Mucosa of descending colon (tissue), 3 donors: Measurements from ENCODE around the gene PTPRCAP. TPM values are rescaled to one million over a fixed set of nuclear protein-coding genes. Genes with fewer than 3 reads are reported as not detected.

Experiments used
- ATAC-seq: fragments of 200-7000 bp; cut with Tn5 transposase; one replicate; pipeline ENCODE4 v1.9.1; 2020; ENCODE audit warnings: mild to moderate bottlenecking, moderate library complexity
- DNase-seq, 3 donors: peaks; one replicate each; pipeline ENCODE4 v3.0.0-alpha.2; 2020
- H3K36me3 ChIP-seq: fragments of 200-600 bp; one replicate; pipeline ENCODE4 v1.8.0; 2021; ENCODE audit warnings: low read depth, mild to moderate bottlenecking
- H3K4me1 ChIP-seq: fragments of 200-600 bp; one replicate; pipeline ENCODE4 v1.8.0; 2021; ENCODE audit warnings: low read depth, mild to moderate bottlenecking
- H3K4me3 ChIP-seq: fragments of 200-600 bp; one replicate; pipeline ENCODE4 v1.8.0; 2021; ENCODE audit warnings: mild to moderate bottlenecking
- H3K9me3 ChIP-seq: fragments of 200-600 bp; one replicate; pipeline ENCODE4 v1.8.0; 2021; ENCODE audit warnings: mild to moderate bottlenecking
- CTCF ChIP-seq: fragments of 200-600 bp; IDR thresholded peaks from one replicate; pipeline ENCODE4 v1.8.0; 2022; ENCODE audit warnings: antibody characterized with exemption, mild to moderate bottlenecking
- intact Hi-C, 2 donors: fragments of 100-400 bp; cut with DNase I in 1 of 2; cut with micrococcal nuclease in 1 of 2; formaldehyde crosslinking; loops; one replicate each; pipeline versions ENCODE4 v1.11.0 to v1.11.1; 2022; cut with DNase I, micrococcal nuclease
- total RNA-seq, 3 donors: library from RNA; stranded (reverse); fragmentation: NEBNext Ultra II Directional in 2 of 3; extraction: Animal tissue kit (Norgen Biotek cat#: 25700) in 2 of 3; gene quantifications; one replicate each; pipeline versions ENCODE4 v1.2.1 to v1.2.4, GENCODE V29; 2021 to 2023
- donor health status: DM: no; HTN: no; CAD: no; lungs with moderate emphysema.
- donor health status: DM: no; HTN: no; CAD: no.
- donor health status: DM: no; HTN: yes; CAD: no.

Gene PTPRCAP
- total RNA-seq, 3 donors from 2014 or later = 7.2 to 13.6 (median 10.0) TPM

- no peak for TF ChIP-seq CTCF
- no peak for DNase-seq
- Histone ChIP-seq H3K36me3 (no peaks in the 10 kb centered on the region), H3K4me3 (no peak overlapping the region), H3K9me3 (no peaks in the 10 kb centered on the region), H3K4me1 (peaks cover 16% of the 10 kb centered on the region)
- intact Hi-C loops = no loop called here
- ATAC-seq = no peak
Observed at GRCh38 chr11:67387518-67387917, 50.0 kb downstream of the PTPRCAP start.

GRCh38 chr11:67387069-67387468 lies 50.4 kb downstream of the PTPRCAP start:
- TF ChIP-seq CTCF = no peak
- H3K4me3 ChIP-seq = no peak overlapping the region
- no peak for ATAC-seq
- DNase-seq = no peak
- peaks cover 17% of the 10 kb centered on the region for H3K4me1 ChIP-seq
- no peaks in the 10 kb centered on the region for H3K36me3 ChIP-seq
- intact Hi-C loops = no loop called here
- no peaks in the 10 kb centered on the region for H3K9me3 ChIP-seq

Other genes with a start within 250 kb of the PTPRCAP start
- 100 to 1,000 TPM in 2 of 3 donors, 10 to 100 TPM in 1; 86.8 to 114 (median 106) TPM for gene GRK2, start 171.2 kb downstream of the PTPRCAP start, total RNA-seq
- gene ANKRD13D, start 148.4 kb downstream of the PTPRCAP start, total RNA-seq = 10 to 100 TPM; 20.0 to 46.3 (median 26.7) TPM
- 10 to 100 TPM; 55.8 to 87.0 (median 57.6) TPM for gene SSH3, start 134.2 kb downstream of the PTPRCAP start, total RNA-seq
- gene POLD4, start 84.1 kb downstream of the PTPRCAP start, total RNA-seq = 100 to 1,000 TPM; 130 to 266 (median 201) TPM
- 1 to 10 TPM; 2.2 to 3.0 (median 2.7) TPM for gene CLCF1, start 64.1 kb downstream of the PTPRCAP start, total RNA-seq
- 10 to 100 TPM; 27.9 to 39.3 (median 29.1) TPM for gene RAD9A, start 45.7 kb downstream of the PTPRCAP start, total RNA-seq
- 100 to 1,000 TPM; 130 to 239 (median 209) TPM for gene PPP1CA, start 35.8 kb downstream of the PTPRCAP start, total RNA-seq
- 1 to 10 TPM; 5.0 to 8.4 (median 5.3) TPM for gene TBC1D10C, start 33.6 kb downstream of the PTPRCAP start, total RNA-seq
- gene CARNS1, start 22.0 kb downstream of the PTPRCAP start, total RNA-seq = under 1 TPM; 0.26 to 0.89 (median 0.70) TPM
- gene RPS6KB2, start 9.2 kb downstream of the PTPRCAP start, total RNA-seq = 10 to 100 TPM; 43.1 to 51.6 (median 45.4) TPM
- 100 to 1,000 TPM; 133 to 240 (median 184) TPM for gene CORO1B, start 5.8 kb upstream of the PTPRCAP start, total RNA-seq
- gene GPR152, start 15.0 kb upstream of the PTPRCAP start, total RNA-seq = not detected
- 1 to 10 TPM in 2 of 3 donors, under 1 TPM in 1; 0.95 to 1.9 (median 1.2) TPM for gene CABP4, start 17.7 kb upstream of the PTPRCAP start, total RNA-seq
- gene TMEM134, start 31.6 kb upstream of the PTPRCAP start, total RNA-seq = 10 to 100 TPM; 44.7 to 82.2 (median 60.9) TPM
- 10 to 100 TPM; 33.7 to 84.9 (median 52.2) TPM for gene AIP, start 45.3 kb upstream of the PTPRCAP start, total RNA-seq
- 100 to 1,000 TPM in 1 of 3 donors, 10 to 100 TPM in 2; 59.6 to 104 (median 83.7) TPM for gene PITPNM1, start 67.7 kb upstream of the PTPRCAP start, total RNA-seq
- 10 to 100 TPM; 63.5 to 81.3 (median 79.3) TPM for gene CDK2AP2, start 70.5 kb upstream of the PTPRCAP start, total RNA-seq
- gene CABP2, start 85.8 kb upstream of the PTPRCAP start, total RNA-seq = not detected
- 100 to 1,000 TPM; 284 to 441 (median 325) TPM for gene GSTP1, start 146.1 kb upstream of the PTPRCAP start, total RNA-seq
- 100 to 1,000 TPM; 248 to 349 (median 311) TPM for gene NDUFV1, start 169.3 kb upstream of the PTPRCAP start, total RNA-seq
- gene NUDT8, start 192.3 kb upstream of the PTPRCAP start, total RNA-seq = 10 to 100 TPM; 17.3 to 34.6 (median 23.1) TPM
- 10 to 100 TPM in 1 of 3 donors, 1 to 10 TPM in 2; 3.7 to 19.1 (median 9.6) TPM for gene TBX10, start 202.1 kb upstream of the PTPRCAP start, total RNA-seq
- 10 to 100 TPM in 2 of 3 donors, 1 to 10 TPM in 1; 3.3 to 14.6 (median 14.1) TPM for gene ACY3, start 213.0 kb upstream of the PTPRCAP start, total RNA-seq
- gene ALDH3B2, start 236.9 kb upstream of the PTPRCAP start, total RNA-seq = under 1 TPM in 2 of 3 donors, not detected in 1; 0.29 to 0.48 TPM